Measurements from ENCODE around the gene PROP1. TPM values are rescaled to one million over a fixed set of nuclear protein-coding genes. Genes with fewer than 3 reads are reported as not detected.

The PROP1 gene
- total RNA-seq, 1 experiment from 2014 or later: not detected

GRCh38 chr5:177980743-177981151 is 15.3 kb downstream of the PROP1 start:
- H3K9ac ChIP-seq (ENCODE audit: low read length): no peak overlapping the region
- no peaks in the 10 kb centered on the region for H3K79me2 ChIP-seq (ENCODE audit: insufficient read depth, low read length)
- DNase-seq (ENCODE audit: low read depth, low spot score) (no peak), ATAC-seq (no peak)
- no peak overlapping the region for H3K27ac ChIP-seq (ENCODE audit: low read depth, low read length)
- no peaks in the 10 kb centered on the region for H3K36me3 ChIP-seq (ENCODE audit: control insufficient read depth in 1 of 2, insufficient read depth in 2 of 2, low read length in 2 of 2)
- H3K4me3 ChIP-seq (replicated peaks in 1 of 2; ENCODE audit: low read depth in 1 of 2, low read length in 2 of 2): no peak overlapping the region
- H3K4me2 ChIP-seq (ENCODE audit: low read length): no peak overlapping the region
- ChIA-PET CTCF (no interaction called here), POLR2A (no interaction called here), RAD21 (ENCODE audit: low non-redundant PET in 1 of 2, low total read pairs in 2 of 2, uncharacterized antibody in 2 of 2, unreplicated experiment in 2 of 2) (no interaction called here)
- peaks cover 0 to 3% of the 10 kb centered on the region in 2 experiments; a peak in 1 of 4 replicates for H3K4me1 ChIP-seq (ENCODE audit: control insufficient read depth in 1 of 2, insufficient read depth in 2 of 2, low read length in 2 of 2)
- TF ChIP-seq CBX3 (IDR thresholded peaks at IDR 0.05; ENCODE audit: low read depth) (no peak), POLR2A (IDR thresholded peaks at IDR 0.05; ENCODE audit: borderline replicate concordance, extremely low read depth, insufficient read depth, insufficient read length) (no peak), ZBTB33 (IDR thresholded peaks at IDR 0.05; ENCODE audit: extremely low read depth, insufficient replicate concordance, low read length) (no peak), ZFX (IDR thresholded peaks at IDR 0.05) (no peak), SRF (IDR thresholded peaks at IDR 0.05; ENCODE audit: low read depth) (no peak), SIN3A (IDR thresholded peaks at IDR 0.05; ENCODE audit: low read depth) (no peak), CTCF (IDR thresholded peaks at IDR 0.05 in 2 of 3, conservative IDR thresholded peaks at IDR 0.05 in 1 of 3; ENCODE audit: borderline replicate concordance in 1 of 3, insufficient read depth in 1 of 3, low read depth in 2 of 3, low read length in 2 of 3) (no peak), ZNF274 (IDR thresholded peaks at IDR 0.05; ENCODE audit: low read depth, low read length) (no peak), RAD21 (IDR thresholded peaks at IDR 0.05; ENCODE audit: low read depth) (no peak), ELF1 (IDR thresholded peaks at IDR 0.05; ENCODE audit: borderline replicate concordance, low read depth) (no peak), TCF7L2 (IDR thresholded peaks at IDR 0.05; ENCODE audit: borderline replicate concordance, extremely low read depth, insufficient read depth, insufficient read length) (no peak), EZH2phosphoT487 (IDR thresholded peaks at IDR 0.05; ENCODE audit: borderline replicate concordance) (no peak), CEBPB (IDR thresholded peaks at IDR 0.05; ENCODE audit: low read depth) (no peak), SP1 (IDR thresholded peaks at IDR 0.05; ENCODE audit: low read depth) (no peak), JUND (IDR thresholded peaks at IDR 0.05) (no peak), REST (IDR thresholded peaks at IDR 0.05; ENCODE audit: low read depth) (no peak), ATF3 (IDR thresholded peaks at IDR 0.05) (no peak), POLR2AphosphoS5 (IDR thresholded peaks at IDR 0.05; ENCODE audit: low read depth, low read length) (no peak), FOSL1 (IDR thresholded peaks at IDR 0.05; ENCODE audit: low read depth) (no peak)
- H4K20me1 ChIP-seq (ENCODE audit: insufficient read depth): no peaks in the 10 kb centered on the region
- H2AFZ ChIP-seq (ENCODE audit: low read depth, low read length, poor library complexity, severe bottlenecking): no peak overlapping the region
- H3K27me3 ChIP-seq (ENCODE audit: insufficient read depth, low read length): no peaks in the 10 kb centered on the region
- BruUV-seq (replicated peaks): no TSS peak
- H3K9me2 ChIP-seq (ENCODE audit: insufficient read depth): no peaks in the 10 kb centered on the region
- no peaks in the 10 kb centered on the region for H3K9me3 ChIP-seq (ENCODE audit: control insufficient read depth in 1 of 2, insufficient read depth in 1 of 2, low read depth in 1 of 2, low read length in 2 of 2)
- intact Hi-C loops (cut with micrococcal nuclease): no loop called here
